HepG2 (cell line): ENCODE measurements around the gene JOSD1. TPM values are rescaled to one million over a fixed set of nuclear protein-coding genes. Genes with fewer than 3 reads are reported as not detected.

Source experiments
- ATAC-seq: fragments of 200-7000 bp; cut with Tn5 transposase; 3 replicates; pipeline ENCODE4 v1.9.1; 2020; ENCODE audit warnings: mild to moderate bottlenecking, moderate library complexity
- BruUV-seq: library from RNA; stranded (reverse); fragments of 400-500 nt; replicated peaks from 2 replicates; lab custom pipeline; 2021; lab: Mats Ljungman, UMichigan
- CTCF ChIA-PET: fragments of 300-600 bp; formaldehyde crosslinking; extraction: SDS; loops from one replicate; lab custom pipeline; 2021; ENCODE audit warnings: low total read pairs, inconsistent platforms, low intra/inter-chr PET ratio; lab: Yijun Ruan, JAX
- POLR2A ChIA-PET: fragments of 350-600 bp; sonication (Branson Sonifier 250); formaldehyde crosslinking; loops from one replicate; lab custom pipeline; 2020; ENCODE audit warnings: antibody characterized with exemption, inconsistent platforms; lab: Yijun Ruan, JAX
- DNase-seq: peaks from one replicate; pipeline ENCODE4 v3.0.0-alpha.2; 2015; ENCODE audit warnings: low spot score
- FAIRE-seq: peaks from 3 replicates; lab custom pipeline; 2011; peaks lifted over from hg19 to GRCh38; lab: Jason Lieb, UNC
- H2AFZ ChIP-seq: one replicate; pipeline ENCODE4 v1.6.1; 2011; ENCODE audit warnings: low read length, inconsistent platforms
- H3K27ac ChIP-seq: fragments of 300-600 bp; 3 replicates; pipeline ENCODE4 v1.8.0; 2011; ENCODE audit warnings: mixed run types, mild to moderate bottlenecking, mixed read lengths, low read length, inconsistent platforms; ENCODE audit not compliant: insufficient read depth; ENCODE audit errors: extremely low read length
- H3K27me3 ChIP-seq, 2 experiments: fragments of 200-600 bp in 1 of 2; 2 replicates in 1 of 2; 3 replicates in 1 of 2; pipeline versions ENCODE4 v1.6.0 to v1.8.0; 2011; ENCODE audit warnings: low read length in 2 of 2, mild to moderate bottlenecking in 2 of 2, moderate library complexity in 2 of 2, inconsistent platforms in 1 of 2; ENCODE audit not compliant: insufficient read depth in 2 of 2, control insufficient read depth in 1 of 2
- H3K36me3 ChIP-seq, 2 experiments: fragments of 200-600 bp in 1 of 2; replicated peaks in 1 of 2; 2 replicates in 1 of 2; 3 replicates in 1 of 2; pipeline versions ENCODE4 v1.5.1 to v1.8.0; 2011; ENCODE audit warnings: low read length in 2 of 2, inconsistent platforms in 1 of 2; ENCODE audit not compliant: insufficient read depth in 2 of 2, control insufficient read depth in 1 of 2
- H3K4me1 ChIP-seq: 2 replicates; pipeline ENCODE4 v1.5.1; 2012; ENCODE audit warnings: low read length, inconsistent platforms; ENCODE audit not compliant: insufficient read depth
- H3K4me2 ChIP-seq: 2 replicates; pipeline ENCODE4 v1.6.0; 2011; ENCODE audit warnings: low read depth, low read length, inconsistent platforms
- H3K4me3 ChIP-seq, 3 experiments: fragments of 200-600 bp in 1 of 3; sonication (generic), shearing (Covaris generic) in 1 of 3; replicated peaks in 1 of 3; 2 replicates each; pipeline ENCODE4 v1.5.1; 2011 to 2016; ENCODE audit warnings: low read length in 3 of 3, inconsistent platforms in 2 of 3, low read depth in 2 of 3, mild to moderate bottlenecking in 2 of 3, control low read depth in 1 of 3, mixed read lengths in 1 of 3; ENCODE audit not compliant: insufficient read depth in 1 of 3
- H3K79me2 ChIP-seq: one replicate; pipeline ENCODE4 v1.6.1; 2011; ENCODE audit warnings: low read length, inconsistent platforms; ENCODE audit not compliant: insufficient read depth
- H3K9ac ChIP-seq: 2 replicates; pipeline ENCODE4 v1.6.0; 2011; ENCODE audit warnings: mild to moderate bottlenecking, low read depth, low read length, inconsistent platforms; ENCODE audit not compliant: insufficient read depth
- H3K9me3 ChIP-seq: 2 replicates; pipeline ENCODE4 v1.5.1; 2012; ENCODE audit warnings: mild to moderate bottlenecking, low read length
- H4K20me1 ChIP-seq: 2 replicates; pipeline ENCODE4 v1.6.0; 2011; ENCODE audit warnings: inconsistent platforms, mild to moderate bottlenecking, low read length, moderate library complexity; ENCODE audit not compliant: insufficient read depth
- DNMT3B ChIP-seq: conservative IDR thresholded peaks from 2 replicates; pipeline ENCODE4 v1.6.1; 2016; ENCODE audit warnings: missing biosample characterization, control low read depth
- ESRRA ChIP-seq: sonication (generic); formaldehyde crosslinking; IDR thresholded peaks from 2 replicates; pipeline ENCODE4 v1.5.1; 2020; ENCODE audit warnings: mild to moderate bottlenecking, low read depth, missing genetic modification reagents
- FOXP4 ChIP-seq: sonication (generic); formaldehyde crosslinking; IDR thresholded peaks from 2 replicates; pipeline ENCODE4 v1.4.0; 2020; ENCODE audit warnings: missing genetic modification reagents
- HMG20B ChIP-seq: conservative IDR thresholded peaks from 2 replicates; pipeline ENCODE4 v1.6.1; 2016; ENCODE audit warnings: missing genetic modification reagents, missing compliant biosample characterization
- HNRNPLL ChIP-seq: fragments of 200-400 bp; formaldehyde crosslinking; IDR thresholded peaks from 2 replicates; pipeline ENCODE4 v1.6.1; 2017; ENCODE audit warnings: mild to moderate bottlenecking, low read depth, low read length; ENCODE audit not compliant: poor library complexity, severe bottlenecking
- KDM2A ChIP-seq: sonication (generic); formaldehyde crosslinking; IDR thresholded peaks from 2 replicates; pipeline ENCODE4 v1.4.0; 2020; ENCODE audit warnings: low read depth, missing genetic modification reagents, borderline replicate concordance
- PHF5A ChIP-seq: IDR thresholded peaks from one replicate; pipeline ENCODE4 v1.6.1; 2018; ENCODE audit warnings: low read depth, missing genetic modification reagents; ENCODE audit not compliant: unreplicated experiment
- REL ChIP-seq: sonication (generic); formaldehyde crosslinking; conservative IDR thresholded peaks from 2 replicates; pipeline ENCODE4 v1.8.0; 2022; ENCODE audit warnings: mild to moderate bottlenecking, missing genetic modification reagents, moderate library complexity
- SOX6 ChIP-seq, 2 experiments: fragments of 450-650 bp in 1 of 2; sonication (generic) in 1 of 2; formaldehyde crosslinking in 1 of 2; IDR thresholded peaks; 2 replicates each; pipeline versions ENCODE4 v1.4.0 to v1.6.1; 2017 to 2020; ENCODE audit warnings: antibody characterized with exemption in 1 of 2, mild to moderate bottlenecking in 1 of 2, missing genetic modification reagents in 1 of 2
- ZNF24 ChIP-seq: fragments of 450-650 bp; IDR thresholded peaks from 2 replicates; pipeline ENCODE4 v1.6.1; 2017; ENCODE audit warnings: antibody characterized with exemption, mild to moderate bottlenecking
- ZNF274 ChIP-seq: sonication (generic); formaldehyde crosslinking; IDR thresholded peaks from 2 replicates; pipeline ENCODE4 v1.5.1; 2020; ENCODE audit warnings: mild to moderate bottlenecking, missing genetic modification reagents
- ZNF441 ChIP-seq: sonication (generic); formaldehyde crosslinking; IDR thresholded peaks from 2 replicates; pipeline ENCODE4 v1.7.0; 2021; ENCODE audit warnings: missing genetic modification reagents, borderline replicate concordance
- ZNF446 ChIP-seq: sonication (generic); formaldehyde crosslinking; IDR thresholded peaks from 2 replicates; pipeline ENCODE4 v1.5.0; 2020; ENCODE audit warnings: mild to moderate bottlenecking, missing genetic modification reagents
- ZNF547 ChIP-seq: sonication (generic); formaldehyde crosslinking; IDR thresholded peaks from 2 replicates; pipeline ENCODE4 v1.5.1; 2020; ENCODE audit warnings: mild to moderate bottlenecking, missing genetic modification reagents
- ZNF792 ChIP-seq: IDR thresholded peaks from 2 replicates; pipeline ENCODE4 v1.6.1; 2016
- ZNF839 ChIP-seq: sonication (generic); formaldehyde crosslinking; IDR thresholded peaks from 2 replicates; pipeline ENCODE4 v1.4.0; 2020; ENCODE audit warnings: missing genetic modification reagents, mild to moderate bottlenecking, borderline replicate concordance
- WGBS: methylation state at CpG from one replicate; pipeline ENCODE4 v1.1.6; 2017; ENCODE audit warnings: low lambda C conversion rate; 5-methylcytosine and 5-hydroxymethylcytosine counted together
- in situ Hi-C: cut with HindIII; loops from 2 replicates; pipeline ENCODE4 v1.10.0; 2017; ENCODE audit warnings: low pct_unique_long_range_greater_than_20kb; ENCODE audit not compliant: extremely low pct_ligation_motif_present
- intact Hi-C: fragments of 100-400 bp; cut with micrococcal nuclease; formaldehyde crosslinking; loops from one replicate; pipeline ENCODE4 v1.10.0; 2022; ENCODE audit not compliant: unreplicated experiment
- polyA plus RNA-seq, 8 experiments: library from polyadenylated mRNA; depleted of rRNA in 3 of 8; stranded (reverse) in 7 of 8; unstranded in 1 of 8; fragments of >200 nt; fragmentation: Illumina TruSeq in 4 of 8; extraction: Trizol in 4 of 8; gene quantifications; 2 replicates each; pipeline versions ENCODE4 v1.2.1 to v1.2.3, GENCODE V29; 2011 to 2016; ENCODE audit warnings: low read depth in 4 of 8, missing spikeins in 1 of 8, mixed read lengths in 1 of 8; ENCODE audit not compliant: insufficient read depth in 1 of 8
- total RNA-seq, 5 experiments: library from RNA; depleted of rRNA; stranded (reverse); fragments of >200 nt; fragmentation: Illumina TruSeq; extraction: Trizol; gene quantifications; 2 replicates each; pipeline ENCODE4 v1.2.3, GENCODE V29; 2016; ENCODE audit warnings: low read depth in 1 of 5
- TF ChIP-seq, protein P1 (sequence below), 2 experiments: fragments of 450-650 bp in 1 of 2; sonication (generic) in 1 of 2; formaldehyde crosslinking; IDR thresholded peaks; 2 replicates each; pipeline versions ENCODE4 v1.5.0 to v1.8.0; 2020 to 2022; ENCODE audit warnings: mild to moderate bottlenecking in 1 of 2, missing genetic modification reagents in 1 of 2

JOSD1 gene
- total and polyA plus RNA-seq, 2 of the 13 experiments (the other 11 are each of a cell fraction or from before 2014, with no cell fraction given): 31.7 to 38.4 TPM

DNA sequence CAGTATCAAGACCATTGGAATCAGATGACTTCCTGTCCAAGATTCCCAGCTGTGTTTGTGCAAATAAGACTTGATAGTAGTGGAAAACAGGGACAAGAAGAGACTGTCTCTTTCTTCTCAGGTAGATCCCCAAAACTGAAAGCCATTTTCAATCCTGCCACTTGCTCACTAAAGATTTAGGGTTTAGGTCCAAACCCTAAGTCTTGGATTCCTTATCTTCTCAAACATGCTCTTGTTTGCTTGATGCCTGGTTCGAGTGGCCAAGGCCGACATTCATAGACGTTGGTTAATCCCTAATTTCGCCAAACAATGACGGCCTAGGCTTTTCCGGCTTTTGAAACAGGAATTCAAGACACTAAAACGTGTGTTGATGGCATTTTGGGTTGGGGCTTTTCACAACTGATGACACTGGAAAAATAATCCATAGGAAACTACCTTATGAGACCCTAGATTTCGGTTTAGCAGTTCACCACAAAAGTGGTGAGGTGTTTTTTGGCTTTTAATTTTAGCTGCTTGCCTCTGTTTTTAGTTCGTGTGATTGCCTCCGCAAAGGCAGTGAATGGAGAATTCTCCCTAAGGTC lies 4.0 kb upstream of the JOSD1 start (continued):
- TF ChIP-seq, protein P1, sequence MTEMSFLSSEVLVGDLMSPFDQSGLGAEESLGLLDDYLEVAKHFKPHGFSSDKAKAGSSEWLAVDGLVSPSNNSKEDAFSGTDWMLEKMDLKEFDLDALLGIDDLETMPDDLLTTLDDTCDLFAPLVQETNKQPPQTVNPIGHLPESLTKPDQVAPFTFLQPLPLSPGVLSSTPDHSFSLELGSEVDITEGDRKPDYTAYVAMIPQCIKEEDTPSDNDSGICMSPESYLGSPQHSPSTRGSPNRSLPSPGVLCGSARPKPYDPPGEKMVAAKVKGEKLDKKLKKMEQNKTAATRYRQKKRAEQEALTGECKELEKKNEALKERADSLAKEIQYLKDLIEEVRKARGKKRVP (CRISPR knock-in tag; IDR thresholded peaks at IDR 0.05): 0 out of 4 replicates have a peak, but pooled peaks of 1 of the 2 experiments have one; percentile 39
- TF ChIP-seq SOX6 (IDR thresholded peaks at IDR 0.05): no peak
- TF ChIP-seq SOX6 (CRISPR knock-in tag; IDR thresholded peaks at IDR 0.05): peak; percentile 39
- TF ChIP-seq PHF5A (CRISPR knock-in tag): peak; percentile 17
- TF ChIP-seq FOXP4 (CRISPR knock-in tag): 0 out of 2 replicates have a peak, but pooled peaks have one; percentile 15

- peak; percentile 35 for DNase-seq
- intact Hi-C loops: no loop called here
- TF ChIP-seq HMG20B (no peak), ZNF792 (0 out of 2 replicates have a peak, but pooled peaks have one; percentile 7), ZNF274 (CRISPR knock-in tag) (no peak; the same call in 1 of the 2 replicates), ZNF839 (CRISPR knock-in tag) (no peak), HNRNPLL (peak; percentile 11), ZNF547 (CRISPR knock-in tag) (no peak), KDM2A (CRISPR knock-in tag) (no peak; the same call in 1 of the 2 replicates), REL (peak; percentile 1; the same call in 1 of the 2 replicates), DNMT3B (CRISPR knock-in tag) (no peak), ZNF446 (CRISPR knock-in tag) (0 out of 2 replicates have a peak, but pooled peaks have one; percentile 7), ZNF441 (CRISPR knock-in tag) (no peak), ESRRA (CRISPR knock-in tag) (0 out of 2 replicates have a peak, but pooled peaks have one; percentile 3), ZNF24 (no peak)
These were observed 414 bp downstream of the JOSD1 start for GRCh38 chr22:38700270-38700788.

More at GRCh38 chr22:38700270-38700788, 414 bp downstream of the JOSD1 start:
- Histone ChIP-seq H3K4me3 (peak overlapping the region; percentile 77 to 98 (median 91)), H3K27ac (peak overlapping the region; percentile 84), H3K9ac (peak overlapping the region; percentile 95), H3K36me3 (no peaks in the 10 kb centered on the region), H2AFZ (no peak overlapping the region), H4K20me1 (peaks cover 5% of the 10 kb centered on the region; the same call in 1 of the 2 replicates), H3K27me3 (no peaks in the 10 kb centered on the region; a peak in 1 of 5 replicates), H3K4me1 (peaks cover 67% of the 10 kb centered on the region), H3K9me3 (no peaks in the 10 kb centered on the region), H3K79me2 (peaks cover 37% of the 10 kb centered on the region), H3K4me2 (peak overlapping the region; percentile 76)
- no peak for FAIRE-seq
- ChIA-PET POLR2A (interaction anchor here (9.9 kb wide), 1 partner anchor 17 kb away, joined by 102 read pairs; the partner anchor contains the start of gene TOMM22), CTCF (no interaction called here)
- no TSS peak for BruUV-seq
- peak; percentile 32 for ATAC-seq
- in situ Hi-C loops: no loop called here
- WGBS: under 1% methylated on average over 17 of the region's 57 CpGs
